Measurements from ENCODE around the gene KHDRBS2.

The KHDRBS2 gene

DNA sequence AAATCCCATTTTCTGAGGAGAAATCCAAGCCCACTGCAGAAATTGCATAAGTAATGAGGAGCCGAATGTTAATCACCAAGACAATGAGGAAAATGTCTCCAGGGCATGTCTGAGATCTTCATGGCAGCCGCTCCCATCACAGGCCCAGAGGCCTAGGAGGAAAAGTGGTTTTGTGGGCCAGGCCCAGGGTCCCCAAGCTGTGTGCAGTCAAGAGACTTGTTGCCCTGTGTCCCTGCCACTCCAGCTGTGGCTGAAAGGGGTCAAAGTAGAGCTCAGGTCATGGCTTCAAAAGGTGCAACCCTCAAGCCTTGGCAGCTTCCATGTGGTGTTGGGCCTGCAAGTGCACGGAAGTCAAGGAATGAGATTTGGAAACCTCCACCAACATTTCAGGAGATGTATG is 276.6 kb downstream of the KHDRBS2 start:
- H3K9me3 ChIP-seq (ENCODE audit: low read length): no peaks in the 10 kb centered on the region
- H3K36me3 ChIP-seq (ENCODE audit: insufficient read depth, low read length): no peaks in the 10 kb centered on the region
- H3K27me3 ChIP-seq (ENCODE audit: control insufficient read depth in 1 of 2, insufficient read depth in 2 of 2, low read length in 2 of 2): no peaks in the 10 kb centered on the region
- H3K4me1 ChIP-seq (ENCODE audit: insufficient read depth, low read length): no peaks in the 10 kb centered on the region
- no peak overlapping the region for H3K4me3 ChIP-seq (ENCODE audit: low read depth in 1 of 2, low read length in 2 of 2)
- H3K27ac ChIP-seq (ENCODE audit: low read depth, low read length): no peak overlapping the region
- H3K9ac ChIP-seq (ENCODE audit: low read length): no peak overlapping the region

DNA sequence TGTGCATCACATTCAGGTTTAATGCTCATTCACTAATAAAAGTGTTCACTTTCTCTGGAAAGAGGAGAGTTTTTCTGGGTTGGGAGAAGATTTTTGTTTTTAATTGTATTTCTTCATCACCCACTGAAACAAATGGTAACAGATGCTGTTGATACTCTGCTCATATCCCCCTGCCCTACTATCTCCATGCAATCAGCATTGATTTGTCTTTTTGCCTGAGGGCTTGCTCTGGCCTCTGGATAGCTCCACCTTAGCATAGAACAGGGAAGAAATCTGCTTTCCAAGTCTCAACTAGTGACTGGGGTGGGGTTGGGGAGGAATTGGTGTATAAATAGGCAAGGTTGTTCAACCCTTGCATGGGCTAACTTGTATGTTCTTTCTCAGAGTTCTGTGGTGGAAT is 296.4 kb downstream of the KHDRBS2 start:
- Histone ChIP-seq H3K36me3 (ENCODE audit: insufficient read depth, low read length) (no peaks in the 10 kb centered on the region), H3K27ac (ENCODE audit: low read depth, low read length) (no peak overlapping the region), H3K4me3 (ENCODE audit: low read depth in 1 of 2, low read length in 2 of 2) (no peak overlapping the region), H3K27me3 (ENCODE audit: control insufficient read depth in 1 of 2, insufficient read depth in 2 of 2, low read length in 2 of 2) (no peaks in the 10 kb centered on the region), H3K9me3 (ENCODE audit: low read length) (no peaks in the 10 kb centered on the region), H3K9ac (ENCODE audit: low read length) (no peak overlapping the region), H3K4me1 (ENCODE audit: insufficient read depth, low read length) (no peaks in the 10 kb centered on the region)

DNA sequence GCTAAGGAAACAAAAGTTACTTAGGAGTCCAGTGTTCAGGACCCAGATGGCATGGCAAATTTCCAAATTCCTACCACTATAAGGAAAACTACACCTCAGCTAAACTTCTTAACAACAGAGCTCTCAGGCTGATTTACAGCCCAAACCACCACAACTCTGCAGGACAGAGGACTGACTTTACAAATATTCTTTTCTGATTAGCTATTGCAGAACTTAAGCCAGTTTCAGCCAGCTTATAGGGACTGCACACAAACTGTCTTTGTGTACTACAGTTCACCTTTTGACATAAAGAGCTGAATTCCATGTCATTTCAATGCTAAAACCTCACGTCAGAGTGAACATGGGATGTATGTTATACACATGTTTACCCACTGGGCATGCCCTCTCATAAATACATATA is 305.4 kb downstream of the KHDRBS2 start:
- Histone ChIP-seq H3K36me3 (ENCODE audit: insufficient read depth, low read length) (no peaks in the 10 kb centered on the region), H3K27me3 (ENCODE audit: control insufficient read depth in 1 of 2, insufficient read depth in 2 of 2, low read length in 2 of 2) (no peaks in the 10 kb centered on the region), H3K27ac (ENCODE audit: low read depth, low read length) (no peak overlapping the region), H3K9ac (ENCODE audit: low read length) (no peak overlapping the region), H3K9me3 (ENCODE audit: low read length) (no peaks in the 10 kb centered on the region), H3K4me3 (ENCODE audit: low read depth in 1 of 2, low read length in 2 of 2) (no peak overlapping the region), H3K4me1 (ENCODE audit: insufficient read depth, low read length) (no peaks in the 10 kb centered on the region)

GRCh38 chr6:61977947-61978346 is 308.1 kb downstream of the KHDRBS2 start:
- Histone ChIP-seq H3K4me1 (ENCODE audit: insufficient read depth, low read length) (no peaks in the 10 kb centered on the region), H3K27ac (ENCODE audit: low read depth, low read length) (no peak overlapping the region), H3K4me3 (ENCODE audit: low read depth in 1 of 2, low read length in 2 of 2) (no peak overlapping the region), H3K9me3 (ENCODE audit: low read length) (no peaks in the 10 kb centered on the region), H3K27me3 (ENCODE audit: control insufficient read depth in 1 of 2, insufficient read depth in 2 of 2, low read length in 2 of 2) (no peaks in the 10 kb centered on the region), H3K9ac (ENCODE audit: low read length) (no peak overlapping the region), H3K36me3 (ENCODE audit: insufficient read depth, low read length) (no peaks in the 10 kb centered on the region)

GRCh38 chr6:61977099-61977498 is 308.9 kb downstream of the KHDRBS2 start:
- no peaks in the 10 kb centered on the region for H3K27me3 ChIP-seq (ENCODE audit: control insufficient read depth in 1 of 2, insufficient read depth in 2 of 2, low read length in 2 of 2)

DNA sequence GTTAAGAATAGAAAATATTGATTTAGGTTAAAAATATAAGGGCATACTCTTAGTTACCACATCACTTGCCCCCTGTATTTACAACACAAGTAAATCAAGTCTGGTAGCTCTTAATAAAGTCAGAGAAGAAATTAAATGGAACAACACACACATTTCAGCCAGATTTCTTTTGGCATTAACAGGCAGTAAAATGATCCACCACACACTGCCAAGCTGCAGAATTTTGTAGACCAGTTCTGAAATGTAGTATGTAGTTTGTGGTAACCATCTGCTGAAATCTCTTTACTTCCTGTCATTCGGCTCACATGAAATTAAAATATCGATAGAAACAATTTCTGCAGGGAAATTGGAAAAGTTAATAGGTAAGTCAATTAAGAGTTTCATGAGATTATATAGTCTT is 326.8 kb downstream of the KHDRBS2 start:
- Histone ChIP-seq H3K9ac (ENCODE audit: low read length) (no peak overlapping the region), H3K4me3 (ENCODE audit: low read depth in 1 of 2, low read length in 2 of 2) (no peak overlapping the region), H3K4me1 (ENCODE audit: insufficient read depth, low read length) (no peaks in the 10 kb centered on the region), H3K9me3 (ENCODE audit: low read length) (no peaks in the 10 kb centered on the region), H3K27ac (ENCODE audit: low read depth, low read length) (no peak overlapping the region), H3K27me3 (ENCODE audit: control insufficient read depth in 1 of 2, insufficient read depth in 2 of 2, low read length in 2 of 2) (no peaks in the 10 kb centered on the region), H3K36me3 (ENCODE audit: insufficient read depth, low read length) (no peaks in the 10 kb centered on the region)

More at GRCh38 chr6:61977099-61977498, 308.9 kb downstream of the KHDRBS2 start:
- no peaks in the 10 kb centered on the region for H3K4me1 ChIP-seq (ENCODE audit: insufficient read depth, low read length)
- no peaks in the 10 kb centered on the region for H3K36me3 ChIP-seq (ENCODE audit: insufficient read depth, low read length)
- no peaks in the 10 kb centered on the region for H3K9me3 ChIP-seq (ENCODE audit: low read length)
- H3K9ac ChIP-seq (ENCODE audit: low read length): no peak overlapping the region
- no peak overlapping the region for H3K27ac ChIP-seq (ENCODE audit: low read depth, low read length)
- no peak overlapping the region for H3K4me3 ChIP-seq (ENCODE audit: low read depth in 1 of 2, low read length in 2 of 2)

DNA sequence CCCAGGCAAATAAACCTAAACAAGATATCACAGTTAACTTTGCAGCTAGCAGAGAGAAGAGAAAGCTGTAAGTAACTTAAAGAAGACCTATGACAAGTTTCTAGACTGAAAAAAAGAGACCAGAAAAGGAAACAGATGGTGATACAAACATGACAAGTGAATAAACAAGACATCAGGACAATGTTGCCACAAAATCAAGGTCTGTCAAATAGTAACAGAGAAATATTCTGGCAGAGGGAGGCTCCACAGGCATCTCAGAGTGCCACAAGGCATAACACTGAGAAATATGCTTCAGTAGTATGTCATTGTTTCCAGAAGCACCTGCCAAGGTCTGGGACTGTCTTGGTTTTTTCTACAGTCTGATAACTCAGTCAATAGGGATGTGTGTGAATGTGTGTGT is 332.2 kb downstream of the KHDRBS2 start:
- Histone ChIP-seq H3K4me1 (ENCODE audit: insufficient read depth, low read length) (no peaks in the 10 kb centered on the region), H3K9me3 (ENCODE audit: low read length) (no peaks in the 10 kb centered on the region), H3K4me3 (ENCODE audit: low read depth in 1 of 2, low read length in 2 of 2) (no peak overlapping the region), H3K36me3 (ENCODE audit: insufficient read depth, low read length) (no peaks in the 10 kb centered on the region), H3K27ac (ENCODE audit: low read depth, low read length) (no peak overlapping the region), H3K9ac (ENCODE audit: low read length) (no peak overlapping the region), H3K27me3 (ENCODE audit: control insufficient read depth in 1 of 2, insufficient read depth in 2 of 2, low read length in 2 of 2) (no peaks in the 10 kb centered on the region)

DNA sequence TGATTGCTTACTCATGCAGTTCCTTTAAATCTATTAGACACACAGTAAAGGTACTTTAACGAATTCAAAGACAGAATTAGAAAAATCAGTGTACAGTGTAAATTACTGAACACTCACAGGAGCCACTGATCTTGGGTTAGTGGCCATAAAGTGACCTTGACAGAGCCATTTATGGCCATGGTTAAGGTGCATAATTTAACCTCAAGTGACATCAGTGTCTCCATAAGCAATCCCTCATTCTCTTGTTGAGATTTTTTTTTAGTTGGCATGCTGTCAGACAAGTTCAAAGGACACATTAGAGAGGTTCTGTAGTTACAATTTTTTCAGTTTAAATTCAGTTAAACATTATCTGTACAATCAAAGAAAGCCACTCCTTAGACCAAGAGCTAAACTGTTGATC is 334.4 kb downstream of the KHDRBS2 start:
- no peaks in the 10 kb centered on the region for H3K27me3 ChIP-seq (ENCODE audit: control insufficient read depth in 1 of 2, insufficient read depth in 2 of 2, low read length in 2 of 2)
- H3K4me3 ChIP-seq (ENCODE audit: low read depth in 1 of 2, low read length in 2 of 2): no peak overlapping the region
- no peak overlapping the region for H3K27ac ChIP-seq (ENCODE audit: low read depth, low read length)
- H3K9ac ChIP-seq (ENCODE audit: low read length): no peak overlapping the region
- no peaks in the 10 kb centered on the region for H3K36me3 ChIP-seq (ENCODE audit: insufficient read depth, low read length)
- H3K9me3 ChIP-seq (ENCODE audit: low read length): no peaks in the 10 kb centered on the region
- no peaks in the 10 kb centered on the region for H3K4me1 ChIP-seq (ENCODE audit: insufficient read depth, low read length)

GRCh38 chr6:61950811-61951210 is 335.2 kb downstream of the KHDRBS2 start:
- H3K27me3 ChIP-seq (ENCODE audit: control insufficient read depth in 1 of 2, insufficient read depth in 2 of 2, low read length in 2 of 2): no peaks in the 10 kb centered on the region
- no peak overlapping the region for H3K27ac ChIP-seq (ENCODE audit: low read depth, low read length)
- no peak overlapping the region for H3K9ac ChIP-seq (ENCODE audit: low read length)
- no peaks in the 10 kb centered on the region for H3K4me1 ChIP-seq (ENCODE audit: insufficient read depth, low read length)
- no peaks in the 10 kb centered on the region for H3K9me3 ChIP-seq (ENCODE audit: low read length)
- H3K36me3 ChIP-seq (ENCODE audit: insufficient read depth, low read length): no peaks in the 10 kb centered on the region
- no peak overlapping the region for H3K4me3 ChIP-seq (ENCODE audit: low read depth in 1 of 2, low read length in 2 of 2)

- Histone ChIP-seq H3K9me3 (ENCODE audit: low read length) (no peaks in the 10 kb centered on the region), H3K4me1 (ENCODE audit: insufficient read depth, low read length) (no peaks in the 10 kb centered on the region), H3K4me3 (ENCODE audit: low read depth in 1 of 2, low read length in 2 of 2) (no peak overlapping the region), H3K9ac (ENCODE audit: low read length) (no peak overlapping the region), H3K27me3 (ENCODE audit: control insufficient read depth in 1 of 2, insufficient read depth in 2 of 2, low read length in 2 of 2) (no peaks in the 10 kb centered on the region), H3K36me3 (ENCODE audit: insufficient read depth, low read length) (no peaks in the 10 kb centered on the region), H3K27ac (ENCODE audit: low read depth, low read length) (no peak overlapping the region)
These were observed 336.1 kb downstream of the KHDRBS2 start for GRCh38 chr6:61949971-61950370.

- Histone ChIP-seq H3K36me3 (ENCODE audit: insufficient read depth, low read length) (no peaks in the 10 kb centered on the region), H3K27ac (ENCODE audit: low read depth, low read length) (no peak overlapping the region), H3K4me3 (ENCODE audit: low read depth in 1 of 2, low read length in 2 of 2) (no peak overlapping the region), H3K9ac (ENCODE audit: low read length) (no peak overlapping the region), H3K4me1 (ENCODE audit: insufficient read depth, low read length) (no peaks in the 10 kb centered on the region), H3K9me3 (ENCODE audit: low read length) (no peaks in the 10 kb centered on the region), H3K27me3 (ENCODE audit: control insufficient read depth in 1 of 2, insufficient read depth in 2 of 2, low read length in 2 of 2) (no peaks in the 10 kb centered on the region)
These were observed 336.9 kb downstream of the KHDRBS2 start for GRCh38 chr6:61949161-61949560.

DNA sequence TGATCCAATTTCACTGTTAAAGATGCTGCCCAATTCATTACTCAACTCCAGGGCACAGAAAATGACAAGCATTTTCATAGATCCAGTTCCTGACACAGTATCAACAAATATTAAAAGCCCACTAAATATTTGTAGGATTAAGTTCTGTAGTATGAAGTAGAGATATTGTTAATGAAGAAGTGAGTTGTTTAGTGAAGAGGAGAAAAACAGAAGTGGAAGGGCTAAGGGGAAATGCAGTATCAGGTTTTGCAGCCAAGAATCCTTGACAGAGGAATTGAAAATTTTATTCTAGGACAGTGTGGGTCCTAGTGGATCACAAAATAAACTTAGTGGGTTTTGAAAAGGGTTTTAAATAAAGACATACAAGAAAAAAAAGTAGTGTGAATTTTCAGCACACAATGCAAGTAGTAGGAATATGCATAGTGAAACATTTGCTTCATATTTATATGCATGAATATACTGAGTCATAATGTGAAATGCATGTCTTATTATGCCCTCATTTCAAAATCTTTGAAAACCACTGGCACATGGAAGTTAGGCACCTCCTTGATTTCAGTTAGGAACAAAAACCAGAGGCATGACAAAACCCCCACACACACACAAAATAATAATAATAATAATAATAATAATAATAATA is 338.6 kb downstream of the KHDRBS2 start:
- Histone ChIP-seq H3K9ac (ENCODE audit: low read length) (no peak overlapping the region), H3K4me3 (ENCODE audit: low read depth in 1 of 2, low read length in 2 of 2) (no peak overlapping the region), H3K36me3 (ENCODE audit: insufficient read depth, low read length) (no peaks in the 10 kb centered on the region), H3K4me1 (ENCODE audit: insufficient read depth, low read length) (no peaks in the 10 kb centered on the region), H3K27me3 (ENCODE audit: control insufficient read depth in 1 of 2, insufficient read depth in 2 of 2, low read length in 2 of 2) (no peaks in the 10 kb centered on the region), H3K27ac (ENCODE audit: low read depth, low read length) (no peak overlapping the region), H3K9me3 (ENCODE audit: low read length) (no peaks in the 10 kb centered on the region)

Measured in muscle layer of colon (tissue), 2 donors.